Measurements from ENCODE around the gene SH3RF3. TPM values are rescaled to one million over a fixed set of nuclear protein-coding genes. Genes with fewer than 3 reads are reported as not detected.

SH3RF3 gene
- 6.4 TPM for total RNA-seq

- ATAC-seq = peak; percentile 18
- peak; percentile 77 for DNase-seq (ENCODE audit: low spot score)
- intact Hi-C loops (cut with DNase I) = loop anchor here (10.0 kb wide), 1 partner anchor 386 kb away; no protein-coding TSS in a partner anchor
Measured at GRCh38 chr2:109128616-109129355, at the start of gene SH3RF3. SH3RF3 (plus strand) TSS chr2:109129205.

- DNase-seq (ENCODE audit: low spot score) (no peak), ATAC-seq (no peak)
- intact Hi-C loops (cut with DNase I) = no loop called here
Measured at GRCh38 chr2:109079590-109079989, 49.4 kb upstream of the SH3RF3 start.

- DNase-seq (ENCODE audit: low spot score) (no peak), ATAC-seq (no peak)
- intact Hi-C loops (cut with DNase I) = no loop called here
Measured at GRCh38 chr2:109080109-109080508, 48.9 kb upstream of the SH3RF3 start.

- DNase-seq (ENCODE audit: low spot score) = no peak
- no peak for ATAC-seq
- intact Hi-C loops (cut with DNase I) = no loop called here
Measured at GRCh38 chr2:109080757-109081156, 48.2 kb upstream of the SH3RF3 start.

- ATAC-seq (no peak), DNase-seq (ENCODE audit: low spot score) (no peak)
- intact Hi-C loops (cut with DNase I) = no loop called here
Measured at GRCh38 chr2:109081374-109081773, 47.6 kb upstream of the SH3RF3 start.

GRCh38 chr2:109083771-109084170 lies 45.2 kb upstream of the SH3RF3 start:
- DNase-seq (ENCODE audit: low spot score) (no peak), ATAC-seq (no peak)
- intact Hi-C loops (cut with DNase I) = no loop called here

- ATAC-seq = no peak
- intact Hi-C loops (cut with DNase I) = no loop called here
- DNase-seq (ENCODE audit: low spot score) = no peak
Measured at GRCh38 chr2:109084341-109084740, 44.7 kb upstream of the SH3RF3 start.

GRCh38 chr2:109085912-109086742 lies 42.9 kb upstream of the SH3RF3 start:
- ATAC-seq (no peak), DNase-seq (ENCODE audit: low spot score) (no peak)
- intact Hi-C loops (cut with DNase I) = no loop called here

GRCh38 chr2:109086743-109087020 lies 42.3 kb upstream of the SH3RF3 start:
- DNase-seq (ENCODE audit: low spot score) = no peak
- no peak for ATAC-seq
- intact Hi-C loops (cut with DNase I) = no loop called here

GRCh38 chr2:109087055-109087663 lies 41.8 kb upstream of the SH3RF3 start:
- no peak for DNase-seq (ENCODE audit: low spot score)
- ATAC-seq = no peak
- intact Hi-C loops (cut with DNase I) = no loop called here

- ATAC-seq (no peak), DNase-seq (ENCODE audit: low spot score) (no peak)
- intact Hi-C loops (cut with DNase I) = no loop called here
Measured at GRCh38 chr2:109089602-109090300, 39.3 kb upstream of the SH3RF3 start.

- intact Hi-C loops (cut with DNase I) = no loop called here
- DNase-seq (ENCODE audit: low spot score) (no peak), ATAC-seq (no peak)
Measured at GRCh38 chr2:109091526-109091925, 37.5 kb upstream of the SH3RF3 start.

GRCh38 chr2:109094144-109094543 lies 34.9 kb upstream of the SH3RF3 start:
- intact Hi-C loops (cut with DNase I) = no loop called here
- no peak for DNase-seq (ENCODE audit: low spot score)
- no peak for ATAC-seq

GRCh38 chr2:109098251-109098920 lies 30.6 kb upstream of the SH3RF3 start:
- intact Hi-C loops (cut with DNase I) = no loop called here
- ATAC-seq = no peak
- DNase-seq (ENCODE audit: low spot score) = no peak

GRCh38 chr2:109098921-109099273 lies 30.1 kb upstream of the SH3RF3 start:
- no peak for DNase-seq (ENCODE audit: low spot score)
- intact Hi-C loops (cut with DNase I) = no loop called here
- no peak for ATAC-seq

GRCh38 chr2:109102588-109103233 lies 26.3 kb upstream of the SH3RF3 start:
- intact Hi-C loops (cut with DNase I) = no loop called here
- no peak for ATAC-seq
- DNase-seq (ENCODE audit: low spot score) = no peak

GRCh38 chr2:109105113-109105512 lies 23.9 kb upstream of the SH3RF3 start:
- ATAC-seq = no peak
- no peak for DNase-seq (ENCODE audit: low spot score)
- intact Hi-C loops (cut with DNase I) = no loop called here

GRCh38 chr2:109108740-109109139 lies 20.3 kb upstream of the SH3RF3 start:
- intact Hi-C loops (cut with DNase I) = no loop called here
- ATAC-seq = no peak
- no peak for DNase-seq (ENCODE audit: low spot score)

- intact Hi-C loops (cut with DNase I) = no loop called here
- DNase-seq (ENCODE audit: low spot score) (no peak), ATAC-seq (no peak)
Measured at GRCh38 chr2:109109342-109109741, 19.7 kb upstream of the SH3RF3 start.

All from sciatic nerve (tissue), 2 donors.